AG04449 (cell line): ENCODE measurements around the gene TIMM17A.
"Not testable (repeated sequence)": the region's sequence is repeated elsewhere in the genome, so short reads cannot be mapped to it uniquely, and the experiment has no call there.

Experiments
- CTCF ChIA-PET: fragments of 350-600 bp; formaldehyde crosslinking; extraction: SDS; loops from one replicate; lab custom pipeline; 2021; ENCODE audit warnings: antibody characterized with exemption; lab: Yijun Ruan, JAX
- POLR2A ChIA-PET: fragments of 400-600, 350-600 bp; formaldehyde crosslinking; extraction: SDS; loops from one replicate; lab custom pipeline; 2020; ENCODE audit warnings: antibody characterized with exemption, inconsistent platforms; lab: Yijun Ruan, JAX
- DNase-seq: peaks from one replicate; pipeline ENCODE4 v3.0.0-alpha.2; 2010; ENCODE audit warnings: low read depth, low spot score
- H3K4me3 ChIP-seq: 2 replicates; pipeline ENCODE4 v1.5.1; 2011; ENCODE audit warnings: low read depth, mild to moderate bottlenecking, control low read depth, low read length
- CTCF ChIP-seq: IDR thresholded peaks from one replicate; pipeline ENCODE4 v1.5.1; 2011; ENCODE audit warnings: mild to moderate bottlenecking, moderate library complexity, low read length, control low read depth, inconsistent platforms; ENCODE audit not compliant: insufficient read depth; ENCODE audit errors: missing control alignments

TIMM17A gene

DNA sequence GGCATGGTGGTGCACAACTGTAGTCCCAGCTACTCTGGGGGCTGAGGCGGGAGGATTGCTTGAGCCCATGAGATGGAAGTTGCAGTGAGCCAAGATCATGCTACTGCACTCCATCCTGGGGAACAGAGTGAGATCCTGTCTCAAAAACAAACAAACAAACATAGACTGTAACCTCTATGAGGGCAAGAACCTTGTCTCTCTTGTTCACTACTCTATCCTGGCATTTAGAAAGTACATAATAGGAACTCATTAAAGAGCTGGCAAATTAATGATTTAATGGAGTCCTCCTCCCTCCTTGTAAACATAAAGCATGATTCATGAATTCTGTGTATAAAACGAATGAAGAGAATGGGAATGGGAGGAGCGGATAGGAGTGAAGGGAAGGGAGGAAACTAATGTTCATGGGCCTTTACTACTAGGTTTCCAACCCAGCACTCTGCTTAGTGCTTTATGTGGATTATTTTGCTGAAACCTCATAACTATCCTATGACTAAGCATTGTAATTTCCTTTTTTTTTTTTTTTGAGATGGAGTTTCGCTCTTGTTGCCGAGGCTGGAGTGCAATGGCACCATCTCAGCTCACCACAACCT, 17.6 kb upstream of the TIMM17A start:
- no peak overlapping the region for H3K4me3 ChIP-seq
- no peak for DNase-seq
- ChIA-PET POLR2A (interaction anchor here (0.7 to 1.4 kb wide), 3 partner anchors 9 to 38 kb away, joined by 3 to 10 read pairs (median 4); partner anchors contain the start of genes LMOD1 and TIMM17A), CTCF (interaction anchor here (1.0 kb wide), 1 partner anchor 42 kb away, joined by 3 read pairs; no protein-coding TSS in a partner anchor)
- TF ChIP-seq CTCF, result no peak

DNA sequence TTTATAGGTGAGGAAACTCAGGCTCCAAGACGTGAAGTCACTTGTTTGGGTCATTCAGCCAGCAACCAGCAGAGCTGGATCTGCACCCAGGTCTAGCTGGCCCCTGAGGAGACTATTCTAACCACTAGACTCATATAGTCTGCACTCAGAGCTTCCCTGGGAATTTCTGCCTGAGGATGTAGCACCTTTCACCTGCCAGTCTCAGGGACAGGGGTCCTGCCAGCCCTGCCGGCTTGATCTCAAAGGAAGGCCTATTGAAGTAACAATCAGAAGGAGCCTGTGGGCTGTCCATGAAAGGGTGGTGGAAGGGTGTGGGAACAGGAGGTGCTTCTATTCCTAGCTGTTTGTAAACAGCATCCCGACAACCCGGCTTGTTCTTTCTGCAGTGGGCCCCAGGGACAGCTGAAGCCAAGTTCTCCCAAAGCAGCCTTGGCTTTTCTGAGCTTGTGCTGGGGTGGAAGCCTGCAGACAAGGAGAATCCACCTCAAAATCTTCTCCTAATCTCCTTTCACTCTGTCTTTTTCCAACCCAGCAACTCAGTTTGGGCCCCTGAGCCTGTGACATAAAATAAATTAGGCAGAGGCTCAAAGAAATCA, 16.8 kb upstream of the TIMM17A start:
- POLR2A ChIA-PET, result interaction anchor here (0.9 to 1.4 kb wide), 3 partner anchors 8 to 43 kb away, joined by 3 to 10 read pairs (median 4); partner anchors contain the start of gene LMOD1
- no peak overlapping the region for H3K4me3 ChIP-seq
- no peak for TF ChIP-seq CTCF
- CTCF ChIA-PET, result interaction anchor here (1.0 to 1.7 kb wide), 2 partner anchors 43 kb away, joined by 3 to 7 read pairs; no protein-coding TSS in a partner anchor
- no peak for DNase-seq

- DNase-seq, result no peak
- CTCF ChIA-PET, result interaction anchor here (1.7 kb wide), 1 partner anchor 43 kb away, joined by 7 read pairs; no protein-coding TSS in a partner anchor
- POLR2A ChIA-PET, result interaction anchor here (1.1 to 1.4 kb wide), 2 partner anchors 7 to 43 kb away, joined by 3 to 10 read pairs; partner anchors contain the start of gene LMOD1
- H3K4me3 ChIP-seq, result no peak overlapping the region
- TF ChIP-seq CTCF, result no peak
These were observed 16.2 kb upstream of the TIMM17A start for GRCh38 chr1:201939148-201939547.

GRCh38 chr1:201939574-201939973, 15.7 kb upstream of the TIMM17A start:
- CTCF ChIA-PET, result interaction anchor here (1.7 kb wide), 1 partner anchor 44 kb away, joined by 7 read pairs; no protein-coding TSS in a partner anchor
- no peak overlapping the region for H3K4me3 ChIP-seq
- POLR2A ChIA-PET, result interaction anchor here (1.1 kb wide), 1 partner anchor 44 kb away, joined by 3 read pairs; no protein-coding TSS in a partner anchor
- no peak for DNase-seq
- no peak for TF ChIP-seq CTCF

DNA sequence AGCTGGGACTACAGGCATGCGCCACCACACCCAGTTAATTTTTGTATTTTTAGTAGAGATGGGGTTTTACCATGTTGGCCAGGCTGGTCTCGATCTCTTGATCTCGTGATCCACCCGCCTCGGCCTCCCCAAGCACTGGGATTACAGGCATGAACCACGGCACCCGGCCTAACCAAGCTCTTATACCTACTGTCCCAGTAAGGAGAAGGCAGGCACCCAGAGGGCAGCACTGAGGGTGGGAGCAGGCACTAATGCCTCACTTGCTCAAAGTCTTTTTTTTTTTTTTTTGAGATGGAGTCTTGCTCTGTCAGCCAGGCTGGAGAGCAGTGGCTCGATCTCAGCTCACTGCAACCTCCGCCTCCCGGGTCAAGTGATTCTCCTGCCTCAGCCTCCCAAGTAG, 15.0 kb upstream of the TIMM17A start:
- DNase-seq, POLR2A ChIA-PET, H3K4me3 ChIP-seq: not testable (repeated sequence)
- CTCF ChIA-PET, result interaction anchor here (0.7 to 2.1 kb wide), 3 partner anchors 34 to 44 kb away, joined by 3 to 12 read pairs (median 7); no protein-coding TSS in a partner anchor

DNA sequence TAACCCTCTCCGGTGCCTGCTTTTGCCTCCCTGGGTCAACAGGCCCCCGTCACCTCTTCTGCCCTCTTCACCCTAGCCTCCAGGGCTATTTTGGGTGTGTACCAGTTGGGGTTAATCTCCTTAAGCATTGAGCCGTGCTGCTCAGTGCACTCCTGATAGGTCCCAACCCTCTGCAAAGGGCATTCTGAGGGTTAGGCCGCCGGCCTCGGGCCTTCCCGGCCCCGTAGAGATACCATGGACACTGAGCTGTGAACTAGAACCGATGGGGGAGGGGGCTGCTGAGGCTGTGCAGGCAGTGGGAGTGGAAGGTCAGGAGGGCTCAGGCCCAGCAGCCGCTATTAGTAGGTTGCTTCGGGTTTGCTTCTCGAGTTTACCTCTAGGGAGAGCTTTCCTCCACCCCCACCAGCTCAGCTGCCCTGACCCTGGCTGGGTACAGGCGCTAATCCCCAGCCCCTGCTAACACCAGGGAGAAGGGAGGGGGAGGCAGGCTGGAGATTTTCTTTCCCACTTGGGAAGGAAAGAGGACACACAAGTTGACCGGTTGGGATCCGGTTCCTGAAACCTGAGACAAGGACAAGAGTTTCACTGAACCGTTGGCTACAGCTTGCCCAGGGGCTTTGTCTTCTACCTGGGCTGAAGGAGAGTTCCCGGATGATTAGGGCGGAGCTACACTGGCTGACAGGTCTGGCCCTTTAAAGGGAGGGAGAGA, 13.7 kb upstream of the TIMM17A start:
- POLR2A ChIA-PET, result no interaction called here
- CTCF ChIA-PET, result interaction anchor here (1.3 to 2.1 kb wide), 3 partner anchors 11 to 46 kb away, joined by 3 to 12 read pairs (median 3); no protein-coding TSS in a partner anchor
- peak overlapping the region; percentile 43 for H3K4me3 ChIP-seq
- TF ChIP-seq CTCF, result no peak
- DNase-seq, result no peak
